SK-N-SH (cell line): ENCODE data around the gene KIF1A. TPM values are rescaled to one million over a fixed set of nuclear protein-coding genes. Genes with fewer than 3 reads are reported as not detected.

Experiments used
- CTCF ChIA-PET: fragments of 300-600, 350-600 bp; formaldehyde crosslinking; extraction: SDS; loops from one replicate; lab custom pipeline; 2021; lab: Yijun Ruan, JAX
- POLR2A ChIA-PET: fragments of 350-600 bp; sonication (Branson Sonifier 250); formaldehyde crosslinking; extraction: SDS; loops from one replicate; lab custom pipeline; 2020; ENCODE audit warnings: antibody characterized with exemption, inconsistent platforms; lab: Yijun Ruan, JAX
- DNase-seq: peaks from one replicate; pipeline ENCODE4 v3.0.0; 2012
- H2AFZ ChIP-seq: fragments of 200-600 bp; sonication (generic); 2 replicates; pipeline ENCODE4 v1.8.1; 2016; ENCODE audit warnings: antibody characterized with exemption, mild to moderate bottlenecking, low read depth
- H3F3A ChIP-seq: fragments of 200-600 bp; sonication (generic); replicated peaks from 2 replicates; pipeline ENCODE3; 2016; ENCODE audit warnings: antibody characterized with exemption, mild to moderate bottlenecking; ENCODE audit not compliant: insufficient read depth
- H3K27ac ChIP-seq, 2 experiments: fragments of 200-500 bp in 1 of 2; fragments of 200-600 bp in 1 of 2; sonication (Bioruptor generic) in 1 of 2; sonication (generic), shearing (Covaris generic) in 1 of 2; 2 replicates each; pipeline versions ENCODE4 v1.5.1 to v1.6.1; 2014 to 2016; ENCODE audit warnings: low read depth in 2 of 2, inconsistent platforms in 1 of 2, low read length in 1 of 2, mild to moderate bottlenecking in 1 of 2, mixed read lengths in 1 of 2
- H3K27me3 ChIP-seq: fragments of 200-600 bp; sonication (generic), shearing (Covaris generic); 2 replicates; pipeline ENCODE4 v1.6.1; 2016; ENCODE audit warnings: mixed run types; ENCODE audit not compliant: insufficient read depth
- H3K36me3 ChIP-seq, 2 experiments: fragments of 200-500 bp in 1 of 2; fragments of 200-600 bp in 1 of 2; sonication (Bioruptor generic) in 1 of 2; sonication (generic) in 1 of 2; replicated peaks in 1 of 2; 2 replicates each; pipeline versions ENCODE3 to v1.5.1; 2014 to 2016; ENCODE audit warnings: low read length in 1 of 2, mild to moderate bottlenecking in 1 of 2; ENCODE audit not compliant: insufficient read depth in 2 of 2, control insufficient read depth in 1 of 2
- H3K4me1 ChIP-seq, 2 experiments: fragments of 200-500 bp in 1 of 2; fragments of 200-600 bp in 1 of 2; sonication (Bioruptor generic) in 1 of 2; sonication (generic), shearing (Covaris generic) in 1 of 2; 2 replicates each; pipeline versions ENCODE4 v1.5.1 to v1.6.1; 2014 to 2016; ENCODE audit warnings: low read depth in 1 of 2, low read length in 1 of 2, mixed run types in 1 of 2; ENCODE audit not compliant: insufficient read depth in 2 of 2, control insufficient read depth in 1 of 2
- H3K4me2 ChIP-seq: fragments of 200-600 bp; sonication (generic), shearing (Covaris generic); 2 replicates; pipeline ENCODE4 v1.6.1; 2017; ENCODE audit warnings: mixed run types
- H3K4me3 ChIP-seq, 2 experiments: fragments of 200-500 bp in 1 of 2; fragments of 200-600 bp in 1 of 2; sonication (Bioruptor generic) in 1 of 2; sonication (generic), shearing (Covaris generic) in 1 of 2; 2 replicates each; pipeline versions ENCODE4 v1.5.1 to v1.8.1; 2014 to 2016; ENCODE audit warnings: low read depth in 2 of 2, inconsistent platforms in 1 of 2, low read length in 1 of 2, mild to moderate bottlenecking in 1 of 2, mixed read lengths in 1 of 2, moderate library complexity in 1 of 2
- H3K79me2 ChIP-seq: fragments of 200-600 bp; sonication (generic); 2 replicates; pipeline ENCODE4 v1.8.1; 2017; ENCODE audit warnings: mild to moderate bottlenecking; ENCODE audit not compliant: insufficient read depth
- H3K9ac ChIP-seq: fragments of 200-600 bp; sonication (generic); 2 replicates; pipeline ENCODE4 v1.6.1; 2017; ENCODE audit warnings: mixed run types
- H3K9me2 ChIP-seq: fragments of 200-600 bp; sonication (generic); 2 replicates; pipeline ENCODE4 v1.6.1; 2017; ENCODE audit warnings: mixed run types
- H3K9me3 ChIP-seq: fragments of 200-600 bp; sonication (generic); 2 replicates; pipeline ENCODE4 v1.6.1; 2017; ENCODE audit warnings: mixed run types, mild to moderate bottlenecking, moderate library complexity
- H4K20me1 ChIP-seq: fragments of 200-600 bp; sonication (generic); 2 replicates; pipeline ENCODE4 v1.6.1; 2017; ENCODE audit warnings: mild to moderate bottlenecking, mixed run types; ENCODE audit not compliant: insufficient read depth
- CHD2 ChIP-seq: fragments of 150-350 bp; IDR thresholded peaks from 2 replicates; pipeline ENCODE4 v1.6.1; 2018; ENCODE audit warnings: low read length; ENCODE audit not compliant: partially characterized antibody
- ELF1 ChIP-seq: IDR thresholded peaks from 2 replicates; pipeline ENCODE4 v1.4.0; 2012
- EZH2phosphoT487 ChIP-seq: fragments of 200-600 bp; sonication (generic); IDR thresholded peaks from 2 replicates; pipeline ENCODE4 v1.6.1; 2017; ENCODE audit warnings: low read depth, mixed run types, mild to moderate bottlenecking, antibody characterized with exemption, moderate library complexity, borderline replicate concordance
- FOSL2 ChIP-seq: IDR thresholded peaks from 2 replicates; pipeline ENCODE4 v1.4.0; 2012; ENCODE audit warnings: low read depth, mild to moderate bottlenecking, moderate library complexity, borderline replicate concordance
- FOXM1 ChIP-seq: IDR thresholded peaks from 2 replicates; pipeline ENCODE4 v1.4.0; 2012; ENCODE audit warnings: low read depth, mild to moderate bottlenecking
- JUND ChIP-seq: IDR thresholded peaks from 2 replicates; pipeline ENCODE4 v1.4.0; 2012
- MAX ChIP-seq: IDR thresholded peaks from 2 replicates; pipeline ENCODE4 v1.4.0; 2012; ENCODE audit warnings: low read depth
- MEF2A ChIP-seq: IDR thresholded peaks from 2 replicates; pipeline ENCODE4 v1.4.0; 2012; ENCODE audit warnings: low read depth, borderline replicate concordance
- MXI1 ChIP-seq: IDR thresholded peaks from 2 replicates; pipeline ENCODE4 v1.6.1; 2012; ENCODE audit warnings: mild to moderate bottlenecking, low read depth, low read length, improper control_type of control experiment
- NRF1 ChIP-seq: IDR thresholded peaks from 2 replicates; pipeline ENCODE4 v1.6.1; 2012; ENCODE audit warnings: low read depth, mild to moderate bottlenecking, low read length
- PBX3 ChIP-seq: IDR thresholded peaks from 2 replicates; pipeline ENCODE4; 2012
- POLR2AphosphoS5 ChIP-seq: IDR thresholded peaks from 2 replicates; pipeline ENCODE4 v1.6.1; 2012; ENCODE audit warnings: low read depth, low read length
- RCOR1 ChIP-seq: fragments of 150-350 bp; IDR thresholded peaks from 2 replicates; pipeline ENCODE4 v1.6.1; 2017; ENCODE audit warnings: antibody characterized with exemption, low read length
- REST ChIP-seq: IDR thresholded peaks from 2 replicates; pipeline ENCODE4 v1.6.1; 2012; ENCODE audit warnings: mild to moderate bottlenecking, low read depth, low read length, moderate library complexity
- RXRA ChIP-seq: IDR thresholded peaks from 2 replicates; pipeline ENCODE4 v1.4.0; 2012; ENCODE audit warnings: low read depth, mild to moderate bottlenecking, borderline replicate concordance
- SMC3 ChIP-seq: IDR thresholded peaks from 2 replicates; pipeline ENCODE4 v1.6.1; 2012; ENCODE audit warnings: low read depth, low read length, improper control_type of control experiment
- TAF1 ChIP-seq: IDR thresholded peaks from 2 replicates; pipeline ENCODE4 v1.6.1; 2012; ENCODE audit warnings: low read depth, mild to moderate bottlenecking, low read length, moderate library complexity, borderline replicate concordance
- YY1 ChIP-seq: IDR thresholded peaks from 2 replicates; pipeline ENCODE4 v1.4.0; 2012; ENCODE audit warnings: low read depth, mild to moderate bottlenecking
- WGBS: methylation state at CpG from one replicate; pipeline ENCODE4 v1.1.6; 2017; ENCODE audit warnings: low lambda C conversion rate; 5-methylcytosine and 5-hydroxymethylcytosine counted together
- polyA plus RNA-seq, 3 experiments: library from polyadenylated mRNA; depleted of rRNA; stranded (reverse); fragments of >200 nt; gene quantifications; 2 replicates each; pipeline ENCODE4 v1.2.3, GENCODE V29; 2012
- TF ChIP-seq, protein P1 (sequence below): IDR thresholded peaks from 2 replicates; pipeline ENCODE4 v1.4.0; 2012; ENCODE audit warnings: low read depth, borderline replicate concordance

The KIF1A gene
- polyA plus RNA-seq, 1 of the 3 experiments (the other 2 are of a cell fraction), result 0.21 TPM

DNA sequence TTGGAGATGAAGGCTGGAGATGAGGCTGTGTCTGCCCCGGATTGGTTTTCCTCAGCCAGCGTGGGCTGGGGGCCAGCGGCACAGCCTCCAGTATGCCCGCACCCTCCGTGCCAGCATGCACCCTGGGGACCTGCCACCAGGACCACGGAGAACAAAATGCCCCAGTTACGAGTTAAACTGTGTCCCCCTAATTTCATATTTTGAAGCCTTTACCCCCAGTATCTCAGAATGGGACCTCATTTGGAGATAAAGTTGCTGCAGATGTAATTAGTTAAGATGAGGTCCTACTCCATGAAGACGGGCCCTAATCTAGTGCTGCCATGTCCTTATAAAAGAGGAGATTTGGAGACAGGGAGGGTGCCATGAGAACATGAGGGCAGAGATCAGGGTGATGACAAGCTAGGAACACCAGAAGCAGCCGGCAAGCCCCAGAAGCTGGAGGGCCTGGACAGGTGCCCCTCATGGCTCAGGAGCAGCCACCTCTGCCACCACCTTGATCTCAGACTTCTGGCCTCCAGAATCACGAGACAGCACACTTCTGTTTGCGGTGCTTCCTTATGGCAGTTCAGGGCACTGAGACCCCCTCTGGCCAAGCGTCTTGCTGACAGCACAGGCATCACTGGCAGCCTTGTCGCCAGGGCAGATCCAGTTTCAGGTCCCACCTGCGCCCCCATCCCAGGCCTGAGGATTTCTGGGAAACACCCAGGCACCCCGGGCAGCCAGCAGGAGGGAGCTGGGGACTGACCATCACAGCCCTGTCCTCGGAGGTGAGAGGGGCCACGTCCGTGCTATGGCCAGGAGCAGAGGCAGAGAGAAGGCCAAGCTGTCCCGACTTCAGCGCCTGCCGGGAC, 29.4 kb downstream of the KIF1A start:
- Histone ChIP-seq H3K27ac (no peak overlapping the region), H3K27me3 (no peaks in the 10 kb centered on the region), H3K9me2 (no peaks in the 10 kb centered on the region), H3K9me3 (no peaks in the 10 kb centered on the region), H4K20me1 (no peaks in the 10 kb centered on the region), H3K36me3 (no peaks in the 10 kb centered on the region), H3K4me1 (no peaks in the 10 kb centered on the region; a peak in 1 of 4 replicates), H2AFZ (no peak overlapping the region), H3K9ac (no peak overlapping the region), H3K79me2 (no peaks in the 10 kb centered on the region), H3K4me3 (no peak overlapping the region), H3F3A (no peaks in the 10 kb centered on the region), H3K4me2 (no peak overlapping the region)
- DNase-seq, result no peak
- ChIA-PET CTCF (no interaction called here), POLR2A (no interaction called here)
- 62% methylated on average over 17 of the region's 21 CpGs for WGBS
- TF ChIP-seq TAF1, result no peak
- no peak for TF ChIP-seq YY1
- TF ChIP-seq POLR2AphosphoS5, result no peak
- no peak for TF ChIP-seq MAX
- TF ChIP-seq MEF2A, result no peak

- POLR2A ChIA-PET, result no interaction called here
- Histone ChIP-seq H3K27ac (no peak overlapping the region), H3K9me3 (no peaks in the 10 kb centered on the region), H3K4me3 (no peak overlapping the region), H3K9ac (no peak overlapping the region), H3K4me2 (no peak overlapping the region), H3K9me2 (no peaks in the 10 kb centered on the region), H3K36me3 (no peaks in the 10 kb centered on the region), H3K79me2 (no peaks in the 10 kb centered on the region), H3K4me1 (no peaks in the 10 kb centered on the region; a peak in 1 of 4 replicates), H2AFZ (no peak overlapping the region), H3F3A (no peaks in the 10 kb centered on the region)
- no peak for DNase-seq
- 75% methylated on average over 16 of the region's 23 CpGs for WGBS
- CTCF ChIA-PET, result interaction anchor here (1.0 kb wide), 2 partner anchors 13 to 51 kb away, joined by 3 read pairs; no protein-coding TSS in a partner anchor
- no peak for TF ChIP-seq FOXM1
- TF ChIP-seq ELF1, result no peak
- no peak for TF ChIP-seq SMC3
- no peak for TF ChIP-seq FOSL2
- no peak for TF ChIP-seq NRF1
- no peak for TF ChIP-seq CHD2
- TF ChIP-seq MXI1, result no peak
- TF ChIP-seq, protein P1, sequence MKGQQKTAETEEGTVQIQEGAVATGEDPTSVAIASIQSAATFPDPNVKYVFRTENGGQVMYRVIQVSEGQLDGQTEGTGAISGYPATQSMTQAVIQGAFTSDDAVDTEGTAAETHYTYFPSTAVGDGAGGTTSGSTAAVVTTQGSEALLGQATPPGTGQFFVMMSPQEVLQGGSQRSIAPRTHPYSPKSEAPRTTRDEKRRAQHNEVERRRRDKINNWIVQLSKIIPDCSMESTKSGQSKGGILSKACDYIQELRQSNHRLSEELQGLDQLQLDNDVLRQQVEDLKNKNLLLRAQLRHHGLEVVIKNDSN, result no peak
- no peak for TF ChIP-seq MAX
- TF ChIP-seq EZH2phosphoT487, result no peak
- no peak for TF ChIP-seq RXRA
- no peak for TF ChIP-seq REST
- no peak for TF ChIP-seq JUND
- TF ChIP-seq POLR2AphosphoS5, result no peak
- no peak for TF ChIP-seq TAF1
- TF ChIP-seq PBX3, result no peak
- TF ChIP-seq RCOR1, result no peak
- TF ChIP-seq, all 33 proteins: peak for 0
- no peaks in the 10 kb centered on the region for H4K20me1 ChIP-seq
- no peaks in the 10 kb centered on the region for H3K27me3 ChIP-seq
Measured at GRCh38 chr2:240789501-240790369, 30.3 kb downstream of the KIF1A start.
